Measurements from ENCODE around the gene SMPDL3A. TPM values are rescaled to one million over a fixed set of nuclear protein-coding genes. Genes with fewer than 3 reads are reported as not detected.

SMPDL3A gene
- total and polyA plus RNA-seq, 2 experiments from 2014 or later, result 115 to 126 TPM

DNA sequence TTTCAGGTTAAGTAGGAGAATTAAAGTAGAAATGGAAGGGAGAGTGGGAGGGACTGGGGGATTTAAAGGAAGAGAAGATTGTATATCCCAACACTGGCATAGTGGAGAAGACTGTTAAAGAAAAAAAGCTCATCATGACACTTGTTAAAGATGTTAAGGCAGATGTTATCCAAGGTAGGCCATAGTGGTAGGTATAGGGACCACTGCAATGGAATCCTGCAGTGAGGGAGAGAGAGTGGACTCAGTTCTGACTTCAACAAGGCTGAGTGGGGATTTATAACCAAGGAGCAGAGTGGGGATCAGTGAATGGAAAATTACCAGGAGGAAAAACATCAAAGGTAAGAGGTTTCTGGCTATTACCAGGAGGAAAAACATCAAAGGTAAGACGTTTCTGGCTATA is 21.1 kb downstream of the SMPDL3A start:
- WGBS (ENCODE audit: low lambda C conversion rate, missing lambda C conversion rate), result 52% methylated on average over 1 of the region's 1 CpG
- Histone ChIP-seq H3K9me3 (ENCODE audit: low read depth) (no peaks in the 10 kb centered on the region), H3K9me2 (replicated peaks; ENCODE audit: insufficient read depth) (no peaks in the 10 kb centered on the region), H3K4me1 (ENCODE audit: insufficient read depth) (peaks cover 14% of the 10 kb centered on the region), H3K4me2 (no peak overlapping the region), H3K27me3 (no peaks in the 10 kb centered on the region), H3K4me3 (no peak overlapping the region), H3K79me2 (no peaks in the 10 kb centered on the region), H3K36me3 (replicated peaks; ENCODE audit: insufficient read depth, low read depth) (no peaks in the 10 kb centered on the region), H3K27ac (no peak overlapping the region), H2AFZ (no peak overlapping the region), H4K20me1 (ENCODE audit: insufficient read depth, poor library complexity, severe bottlenecking) (no peaks in the 10 kb centered on the region)
- no peak for DNase-seq (ENCODE audit: low spot score)
- TF ChIP-seq EZH2phosphoT487 (IDR thresholded peaks at IDR 0.05; ENCODE audit: low read depth, severe bottlenecking, unreplicated experiment) (no peak), EZH2 (IDR thresholded peaks at IDR 0.05; ENCODE audit: borderline replicate concordance) (no peak)

DNA sequence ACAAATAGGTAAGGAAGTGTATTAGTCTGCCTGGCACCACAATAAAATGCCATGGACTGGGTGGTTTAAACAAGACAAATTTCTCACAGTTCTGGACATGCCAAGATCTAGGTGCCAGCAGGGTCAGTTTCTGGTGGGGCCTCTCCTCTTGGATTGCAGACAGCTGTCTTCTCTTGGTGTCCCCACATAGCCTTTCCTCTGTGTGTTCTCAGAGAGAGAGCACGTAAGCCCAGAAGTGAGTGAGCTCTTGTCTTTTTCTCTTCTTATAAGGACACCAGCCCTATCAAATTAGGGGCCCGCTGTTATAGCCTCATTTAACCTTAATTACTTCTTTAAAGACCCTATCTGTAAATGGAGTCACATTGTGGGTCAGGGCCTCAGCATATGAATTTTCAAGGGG is 28.3 kb downstream of the SMPDL3A start:
- H3K27ac ChIP-seq, result no peak overlapping the region

DNA sequence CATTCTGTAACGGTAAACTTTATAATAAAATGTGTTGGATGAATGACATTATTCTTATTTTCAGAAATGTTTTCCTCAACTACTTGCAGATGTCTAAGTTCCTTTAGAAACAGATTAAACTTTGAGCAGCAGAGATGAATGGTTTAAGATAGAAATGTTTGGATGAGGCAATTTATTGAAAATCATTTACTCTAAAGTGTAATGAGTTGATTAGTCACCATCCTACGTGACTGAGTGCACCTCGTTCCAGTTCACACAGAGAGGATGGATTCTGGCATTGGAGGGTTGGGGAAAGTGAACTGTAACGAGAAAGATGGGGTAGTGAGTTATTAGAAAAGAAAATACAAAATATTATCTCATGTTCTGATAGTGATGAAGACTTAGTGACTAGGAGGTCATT is 28.7 kb downstream of the SMPDL3A start:
- no peaks in the 10 kb centered on the region for H3K9me3 ChIP-seq (ENCODE audit: low read depth)
- no peaks in the 10 kb centered on the region for H3K9me2 ChIP-seq (replicated peaks; ENCODE audit: insufficient read depth)
- H3K79me2 ChIP-seq, result no peaks in the 10 kb centered on the region
- no peak overlapping the region for H3K4me3 ChIP-seq
- H3K36me3 ChIP-seq (replicated peaks; ENCODE audit: insufficient read depth, low read depth), result no peaks in the 10 kb centered on the region
- no peaks in the 10 kb centered on the region for H3K27me3 ChIP-seq
- no peak overlapping the region for H3K4me2 ChIP-seq
- TF ChIP-seq EZH2 (IDR thresholded peaks at IDR 0.05; ENCODE audit: borderline replicate concordance), result no peak
- no peak for DNase-seq (ENCODE audit: low spot score)
- WGBS (ENCODE audit: low lambda C conversion rate, missing lambda C conversion rate), result 76% methylated on average over 4 of the region's 4 CpGs
- H3K27ac ChIP-seq, result no peak overlapping the region
- no peaks in the 10 kb centered on the region for H3K4me1 ChIP-seq (ENCODE audit: insufficient read depth)
- H2AFZ ChIP-seq, result no peak overlapping the region
- H4K20me1 ChIP-seq (ENCODE audit: insufficient read depth, poor library complexity, severe bottlenecking), result no peaks in the 10 kb centered on the region

More for the DNA sequence above, 28.3 kb downstream of the SMPDL3A start:
- no peak overlapping the region for H3K4me2 ChIP-seq
- H4K20me1 ChIP-seq (ENCODE audit: insufficient read depth, poor library complexity, severe bottlenecking), result no peaks in the 10 kb centered on the region
- H3K4me1 ChIP-seq (ENCODE audit: insufficient read depth), result no peaks in the 10 kb centered on the region
- no peaks in the 10 kb centered on the region for H3K9me2 ChIP-seq (replicated peaks; ENCODE audit: insufficient read depth)
- H3K9me3 ChIP-seq (ENCODE audit: low read depth), result no peaks in the 10 kb centered on the region
- H3K79me2 ChIP-seq, result no peaks in the 10 kb centered on the region
- H3K4me3 ChIP-seq, result no peak overlapping the region
- no peak for DNase-seq (ENCODE audit: low spot score)
- no peak overlapping the region for H2AFZ ChIP-seq
- 53% methylated on average over 2 of the region's 2 CpGs for WGBS (ENCODE audit: low lambda C conversion rate, missing lambda C conversion rate)
- H3K27me3 ChIP-seq, result no peaks in the 10 kb centered on the region
- H3K36me3 ChIP-seq (replicated peaks; ENCODE audit: insufficient read depth, low read depth), result no peaks in the 10 kb centered on the region
- no peak for TF ChIP-seq EZH2 (IDR thresholded peaks at IDR 0.05; ENCODE audit: borderline replicate concordance)
- TF ChIP-seq, protein P1, sequence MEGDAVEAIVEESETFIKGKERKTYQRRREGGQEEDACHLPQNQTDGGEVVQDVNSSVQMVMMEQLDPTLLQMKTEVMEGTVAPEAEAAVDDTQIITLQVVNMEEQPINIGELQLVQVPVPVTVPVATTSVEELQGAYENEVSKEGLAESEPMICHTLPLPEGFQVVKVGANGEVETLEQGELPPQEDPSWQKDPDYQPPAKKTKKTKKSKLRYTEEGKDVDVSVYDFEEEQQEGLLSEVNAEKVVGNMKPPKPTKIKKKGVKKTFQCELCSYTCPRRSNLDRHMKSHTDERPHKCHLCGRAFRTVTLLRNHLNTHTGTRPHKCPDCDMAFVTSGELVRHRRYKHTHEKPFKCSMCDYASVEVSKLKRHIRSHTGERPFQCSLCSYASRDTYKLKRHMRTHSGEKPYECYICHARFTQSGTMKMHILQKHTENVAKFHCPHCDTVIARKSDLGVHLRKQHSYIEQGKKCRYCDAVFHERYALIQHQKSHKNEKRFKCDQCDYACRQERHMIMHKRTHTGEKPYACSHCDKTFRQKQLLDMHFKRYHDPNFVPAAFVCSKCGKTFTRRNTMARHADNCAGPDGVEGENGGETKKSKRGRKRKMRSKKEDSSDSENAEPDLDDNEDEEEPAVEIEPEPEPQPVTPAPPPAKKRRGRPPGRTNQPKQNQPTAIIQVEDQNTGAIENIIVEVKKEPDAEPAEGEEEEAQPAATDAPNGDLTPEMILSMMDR (IDR thresholded peaks at IDR 0.05; ENCODE audit: poor library complexity), result no peak
- no peak for TF ChIP-seq EZH2phosphoT487 (IDR thresholded peaks at IDR 0.05; ENCODE audit: low read depth, severe bottlenecking, unreplicated experiment)

DNA sequence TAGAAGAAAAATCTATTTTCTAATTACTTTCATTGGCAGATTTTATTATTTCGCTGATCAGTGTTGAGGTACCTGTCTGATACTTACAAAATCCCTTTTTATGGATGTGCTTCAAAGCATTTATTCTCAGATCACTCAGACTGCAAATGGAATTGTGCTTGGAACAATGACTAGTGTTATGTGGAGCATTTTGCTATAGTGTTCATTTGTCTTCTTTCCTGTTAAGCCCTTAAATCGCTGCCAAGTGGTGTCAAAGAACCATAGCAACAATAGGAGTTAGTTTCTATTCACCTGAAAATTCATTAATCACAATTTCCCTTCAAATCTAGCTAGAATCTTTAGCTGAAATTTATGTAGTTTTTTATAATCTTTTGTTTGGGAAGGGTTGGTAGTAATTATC is 29.8 kb downstream of the SMPDL3A start:
- no peaks in the 10 kb centered on the region for H3K36me3 ChIP-seq (replicated peaks; ENCODE audit: insufficient read depth, low read depth)
- H2AFZ ChIP-seq, result no peak overlapping the region
- DNase-seq (ENCODE audit: low spot score), result no peak
- no peak overlapping the region for H3K4me2 ChIP-seq
- no peaks in the 10 kb centered on the region for H4K20me1 ChIP-seq (ENCODE audit: insufficient read depth, poor library complexity, severe bottlenecking)
- no peaks in the 10 kb centered on the region for H3K9me3 ChIP-seq (ENCODE audit: low read depth)
- H3K9me2 ChIP-seq (replicated peaks; ENCODE audit: insufficient read depth), result no peaks in the 10 kb centered on the region
- H3K27me3 ChIP-seq, result no peaks in the 10 kb centered on the region
- H3K27ac ChIP-seq, result no peak overlapping the region
- H3K79me2 ChIP-seq, result no peaks in the 10 kb centered on the region
- H3K4me3 ChIP-seq, result no peak overlapping the region
- TF ChIP-seq EZH2phosphoT487 (IDR thresholded peaks at IDR 0.05; ENCODE audit: low read depth, severe bottlenecking, unreplicated experiment) (no peak), EZH2 (IDR thresholded peaks at IDR 0.05; ENCODE audit: borderline replicate concordance) (no peak)
- TF ChIP-seq, protein P1 (IDR thresholded peaks at IDR 0.05; ENCODE audit: poor library complexity), result no peak
- H3K4me1 ChIP-seq (ENCODE audit: insufficient read depth), result no peaks in the 10 kb centered on the region
- WGBS (ENCODE audit: low lambda C conversion rate, missing lambda C conversion rate), result 91% methylated on average over 2 of the region's 2 CpGs
